ENCODE measurements around the gene THBD. TPM values are rescaled to one million over a fixed set of nuclear protein-coding genes. Genes with fewer than 3 reads are reported as not detected.

Gene THBD
- total and polyA plus RNA-seq, 10 donors: 7.2 to 255 (median 61.4) TPM

DNA sequence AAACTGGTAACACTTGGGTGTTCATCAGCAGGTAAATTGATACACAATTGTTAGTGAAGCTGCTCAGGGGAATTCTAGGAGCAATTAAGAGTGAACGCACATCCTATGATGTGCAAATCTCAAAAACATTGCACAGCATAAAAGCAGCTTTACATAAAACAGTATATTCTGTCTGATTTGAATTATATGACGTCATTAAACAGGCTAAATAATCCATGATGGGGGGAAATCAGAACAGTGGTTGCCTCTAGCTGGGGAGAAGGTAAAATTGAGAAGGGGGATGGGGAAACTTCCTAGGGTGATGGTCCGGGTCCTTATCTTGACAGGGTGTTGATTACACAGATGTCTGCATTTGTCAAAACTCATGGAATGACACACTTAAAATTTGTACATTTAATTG, 17.3 kb upstream of the THBD start:
- TF ChIP-seq POLR2AphosphoS5 (IDR thresholded peaks at IDR 0.05): no peak
- TF ChIP-seq POLR2A (IDR thresholded peaks at IDR 0.05): no peak
- TF ChIP-seq, protein P1, sequence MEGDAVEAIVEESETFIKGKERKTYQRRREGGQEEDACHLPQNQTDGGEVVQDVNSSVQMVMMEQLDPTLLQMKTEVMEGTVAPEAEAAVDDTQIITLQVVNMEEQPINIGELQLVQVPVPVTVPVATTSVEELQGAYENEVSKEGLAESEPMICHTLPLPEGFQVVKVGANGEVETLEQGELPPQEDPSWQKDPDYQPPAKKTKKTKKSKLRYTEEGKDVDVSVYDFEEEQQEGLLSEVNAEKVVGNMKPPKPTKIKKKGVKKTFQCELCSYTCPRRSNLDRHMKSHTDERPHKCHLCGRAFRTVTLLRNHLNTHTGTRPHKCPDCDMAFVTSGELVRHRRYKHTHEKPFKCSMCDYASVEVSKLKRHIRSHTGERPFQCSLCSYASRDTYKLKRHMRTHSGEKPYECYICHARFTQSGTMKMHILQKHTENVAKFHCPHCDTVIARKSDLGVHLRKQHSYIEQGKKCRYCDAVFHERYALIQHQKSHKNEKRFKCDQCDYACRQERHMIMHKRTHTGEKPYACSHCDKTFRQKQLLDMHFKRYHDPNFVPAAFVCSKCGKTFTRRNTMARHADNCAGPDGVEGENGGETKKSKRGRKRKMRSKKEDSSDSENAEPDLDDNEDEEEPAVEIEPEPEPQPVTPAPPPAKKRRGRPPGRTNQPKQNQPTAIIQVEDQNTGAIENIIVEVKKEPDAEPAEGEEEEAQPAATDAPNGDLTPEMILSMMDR (IDR thresholded peaks at IDR 0.05 in 8 of 11, conservative IDR thresholded peaks at IDR 0.05 in 3 of 11): no peak
- Histone ChIP-seq H3K36me3 (no peaks in the 10 kb centered on the region), H3K4me1 (peaks cover 0 to 7% (median 3%) of the 10 kb centered on the region in 6 donors), H3K27me3 (replicated peaks in 1 of 7) (no peaks in the 10 kb centered on the region), H3K9me3 (no peaks in the 10 kb centered on the region), H3K4me3 (no peak overlapping the region), H3K27ac (no peak overlapping the region)
- 89 to 96% (median 90%) methylated on average over 3 of the region's 3 CpGs for WGBS, 5 donors
- intact Hi-C loops (cut with DNase I; ENCODE audit: low total_unique reads): no loop called here
- no peak for DNase-seq

DNA sequence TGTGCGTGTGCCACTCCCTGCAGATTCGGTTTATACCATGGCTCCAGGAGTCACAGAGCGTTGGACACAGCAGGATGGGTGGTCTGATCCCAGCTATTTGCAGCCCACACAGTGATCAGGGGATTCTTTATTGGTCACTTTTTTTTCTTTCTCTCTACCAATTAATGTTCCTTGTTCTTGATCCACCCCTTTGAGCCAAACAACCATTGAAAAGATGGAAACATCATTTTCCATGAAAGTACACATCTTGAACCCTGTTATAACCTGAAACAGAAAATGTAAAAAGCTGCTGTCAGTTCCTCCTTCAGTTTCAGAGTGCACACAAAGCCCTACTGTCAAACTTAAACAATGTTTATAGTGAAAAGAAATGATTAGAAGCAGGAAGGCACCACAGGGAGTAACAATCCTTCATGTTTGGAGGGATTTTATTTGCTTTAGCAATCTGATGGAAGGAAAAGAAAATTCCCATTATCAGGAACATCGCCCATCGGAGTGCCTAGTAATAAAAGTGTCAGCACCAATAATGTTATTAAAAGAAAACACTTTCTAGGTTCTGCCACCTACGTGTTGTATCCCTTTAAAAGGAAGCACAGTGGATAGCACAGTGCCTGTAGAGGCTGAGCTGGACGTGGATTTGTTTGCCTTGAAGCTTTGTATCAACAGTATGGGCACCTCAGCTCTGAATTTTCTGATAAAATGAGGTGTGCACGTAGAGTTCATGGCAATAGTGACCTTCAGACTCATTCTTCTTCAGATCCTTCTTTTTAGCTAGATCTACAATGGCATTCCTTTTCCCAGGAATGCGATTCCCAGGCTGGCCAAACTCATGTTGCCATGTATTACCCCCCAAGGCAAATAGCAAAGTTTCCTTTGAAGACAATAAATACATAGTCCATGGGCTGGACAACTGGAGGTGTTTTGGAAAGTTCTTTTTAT, 16.1 kb upstream of the THBD start:
- TF ChIP-seq POLR2A (IDR thresholded peaks at IDR 0.05) (no peak), POLR2AphosphoS5 (IDR thresholded peaks at IDR 0.05) (no peak)
- TF ChIP-seq, protein P1 (IDR thresholded peaks at IDR 0.05 in 8 of 11, conservative IDR thresholded peaks at IDR 0.05 in 3 of 11): no peak
- H3K9me3 ChIP-seq: no peaks in the 10 kb centered on the region
- no peak overlapping the region for H3K4me3 ChIP-seq
- WGBS, 5 donors: 80 to 90% (median 85%) methylated on average over 9 of the region's 9 CpGs
- intact Hi-C loops (cut with DNase I; ENCODE audit: low total_unique reads): no loop called here
- H3K4me1 ChIP-seq: peaks cover 0 to 19% (median 9%) of the 10 kb centered on the region in 6 donors
- no peaks in the 10 kb centered on the region for H3K27me3 ChIP-seq (replicated peaks in 1 of 7)
- DNase-seq: no peak
- H3K36me3 ChIP-seq: no peaks in the 10 kb centered on the region
- H3K27ac ChIP-seq: no peak overlapping the region

DNA sequence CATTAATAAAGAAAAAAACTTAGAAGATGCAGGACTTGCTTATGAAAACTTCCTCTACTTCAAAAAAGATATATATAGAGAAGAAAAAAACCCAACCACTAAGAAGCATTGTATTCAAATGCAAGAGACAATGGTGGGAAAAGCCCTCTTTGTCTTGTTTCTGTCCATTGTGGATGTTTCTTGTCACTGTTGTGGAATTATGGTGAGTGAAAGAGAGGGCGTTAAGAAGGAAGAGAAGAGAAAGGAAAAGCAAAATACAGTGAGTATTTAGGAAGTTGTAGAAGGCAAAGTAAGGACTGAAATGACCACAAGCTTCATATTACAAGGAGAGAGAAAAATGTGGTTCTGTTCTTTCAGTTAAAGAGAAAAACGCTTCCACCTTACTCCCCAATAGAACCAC, 14.1 kb upstream of the THBD start:
- H3K4me1 ChIP-seq: peaks cover 5 to 29% (median 18%) of the 10 kb centered on the region in 6 donors

DNA sequence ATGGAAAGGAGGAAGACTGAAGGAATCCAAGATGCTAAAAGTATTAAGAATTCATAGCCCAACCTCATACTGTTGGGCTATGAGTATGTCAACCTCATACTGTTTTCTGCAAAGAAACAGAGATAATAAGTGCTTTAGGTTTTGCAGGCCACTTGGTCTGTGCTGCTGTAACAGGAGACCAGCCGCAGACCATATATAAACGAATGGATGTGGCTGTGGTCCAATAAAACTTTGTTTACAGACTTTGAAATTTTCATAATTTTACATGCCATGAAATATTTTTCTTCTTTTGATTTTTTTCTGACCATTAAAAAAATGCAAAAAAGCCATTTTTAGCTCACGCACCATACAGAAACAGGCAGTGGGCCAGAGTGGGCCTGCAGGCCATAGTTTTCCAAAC, 13.7 kb upstream of the THBD start:
- H3K27me3 ChIP-seq (replicated peaks in 1 of 7): no peaks in the 10 kb centered on the region
- WGBS, 5 donors: 82 to 91% (median 89%) methylated on average over 3 of the region's 3 CpGs
- no peaks in the 10 kb centered on the region for H3K36me3 ChIP-seq
- H3K27ac ChIP-seq: no peak overlapping the region
- intact Hi-C loops (cut with DNase I; ENCODE audit: low total_unique reads): no loop called here
- no peak overlapping the region for H3K4me3 ChIP-seq
- TF ChIP-seq POLR2A (IDR thresholded peaks at IDR 0.05) (no peak), POLR2AphosphoS5 (IDR thresholded peaks at IDR 0.05) (no peak)
- TF ChIP-seq, protein P1 (IDR thresholded peaks at IDR 0.05 in 8 of 11, conservative IDR thresholded peaks at IDR 0.05 in 3 of 11): no peak
- no peaks in the 10 kb centered on the region for H3K9me3 ChIP-seq
- DNase-seq: no peak
- H3K4me1 ChIP-seq: peaks cover 5 to 29% (median 18%) of the 10 kb centered on the region in 6 donors

More for the DNA sequence above, 14.1 kb upstream of the THBD start:
- Histone ChIP-seq H3K9me3 (no peaks in the 10 kb centered on the region), H3K36me3 (no peaks in the 10 kb centered on the region), H3K27me3 (replicated peaks in 1 of 7) (no peaks in the 10 kb centered on the region), H3K4me3 (no peak overlapping the region), H3K27ac (no peak overlapping the region)
- 38 to 58% (median 44%) methylated on average over 2 of the region's 2 CpGs for WGBS, 5 donors
- intact Hi-C loops (cut with DNase I; ENCODE audit: low total_unique reads): no loop called here
- TF ChIP-seq, protein P1 (IDR thresholded peaks at IDR 0.05 in 8 of 11, conservative IDR thresholded peaks at IDR 0.05 in 3 of 11): no peak
- no peak for TF ChIP-seq POLR2AphosphoS5 (IDR thresholded peaks at IDR 0.05)
- no peak for DNase-seq

All from spleen (tissue), 11 donors.